Neutrophil (primary cell): ENCODE measurements around the gene MYOM3.
"Not testable (repeated sequence)": the region's sequence is repeated elsewhere in the genome, so short reads cannot be mapped to it uniquely, and the experiment has no call there.

Experiments used
- H3K27ac ChIP-seq: fragments of 200-600 bp; sonication (generic); 2 replicates; pipeline ENCODE4 v1.5.1; 2016; ENCODE audit warnings: mild to moderate bottlenecking, moderate library complexity
- H3K27me3 ChIP-seq: fragments of 200-600 bp; sonication (generic); 2 replicates; pipeline ENCODE4 v1.6.0; 2016; ENCODE audit warnings: mild to moderate bottlenecking
- H3K36me3 ChIP-seq: fragments of 200-600 bp; sonication (generic); 2 replicates; pipeline ENCODE4 v1.5.1; 2017
- H3K4me1 ChIP-seq, 2 experiments: fragments of 200-600 bp in 1 of 2; sonication (generic) in 1 of 2; 1 replicate in 1 of 2; 2 replicates in 1 of 2; pipeline versions ENCODE4 v1.5.1 to v1.6.1; 2013 to 2016; ENCODE audit warnings: low read depth in 1 of 2, low read length in 1 of 2, mild to moderate bottlenecking in 1 of 2, moderate library complexity in 1 of 2; ENCODE audit not compliant: control insufficient read depth in 1 of 2, insufficient read depth in 1 of 2
- H3K4me3 ChIP-seq, 2 experiments: fragments of 200-600 bp in 1 of 2; sonication (generic) in 1 of 2; 1 replicate in 1 of 2; 2 replicates in 1 of 2; pipeline ENCODE4 v1.5.1; 2013 to 2016; ENCODE audit warnings: low read depth in 1 of 2, low read length in 1 of 2, mild to moderate bottlenecking in 1 of 2, moderate library complexity in 1 of 2
- H3K9me3 ChIP-seq: fragments of 200-600 bp; sonication (generic); 2 replicates; pipeline ENCODE4 v1.5.1; 2016
- CTCF ChIP-seq: fragments of 200-600 bp; sonication (generic); IDR thresholded peaks from 2 replicates; pipeline ENCODE4 v1.5.1; 2016; ENCODE audit warnings: antibody characterized with exemption

Gene MYOM3

DNA sequence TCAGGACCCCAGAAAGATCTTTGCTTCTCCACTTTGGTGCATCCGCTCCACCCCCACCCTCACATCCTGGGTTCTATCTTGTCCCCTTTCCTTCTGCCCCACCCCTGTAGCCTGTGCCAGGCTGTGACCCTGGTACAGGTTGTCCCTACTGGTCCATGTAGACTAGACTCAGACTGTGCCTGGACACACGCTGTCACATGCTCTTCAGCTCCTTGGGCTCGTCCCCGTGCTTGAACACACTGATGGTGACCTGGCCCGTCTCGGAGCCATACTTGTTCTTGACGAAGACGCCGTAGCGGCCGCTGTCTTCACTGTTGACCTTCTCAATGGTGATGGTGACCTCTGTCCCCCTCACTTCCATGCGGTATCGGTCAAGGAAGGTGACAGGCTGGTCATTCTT is 54.8 kb downstream of the MYOM3 start:
- Histone ChIP-seq H3K27me3 (no peaks in the 10 kb centered on the region), H3K4me1 (peaks cover 8 to 10% of the 10 kb centered on the region in 2 experiments), H3K9me3 (no peaks in the 10 kb centered on the region), H3K36me3 (no peaks in the 10 kb centered on the region), H3K27ac (no peak overlapping the region), H3K4me3 (no peak overlapping the region)
- TF ChIP-seq CTCF, result no peak

- H3K36me3 ChIP-seq, result no peaks in the 10 kb centered on the region
- H3K27ac ChIP-seq, result no peak overlapping the region
- no peak for TF ChIP-seq CTCF
- peaks cover 19 to 20% of the 10 kb centered on the region in 2 experiments for H3K4me1 ChIP-seq
- H3K9me3 ChIP-seq, result no peaks in the 10 kb centered on the region
- no peaks in the 10 kb centered on the region for H3K27me3 ChIP-seq
- H3K4me3 ChIP-seq, result no peak overlapping the region
Observed at GRCh38 chr1:24055681-24056080, 56.3 kb downstream of the MYOM3 start.

GRCh38 chr1:24052220-24052619 is 59.7 kb downstream of the MYOM3 start:
- Histone ChIP-seq H3K27ac (no peak overlapping the region), H3K4me1 (peaks cover 19 to 20% of the 10 kb centered on the region in 2 experiments)
- TF ChIP-seq CTCF, result no peak

GRCh38 chr1:24051206-24051945 is 60.6 kb downstream of the MYOM3 start:
- no peaks in the 10 kb centered on the region for H3K36me3 ChIP-seq
- no peak overlapping the region for H3K4me3 ChIP-seq
- H3K27ac ChIP-seq, result no peak overlapping the region
- H3K4me1 ChIP-seq, result peaks cover 19 to 20% of the 10 kb centered on the region in 2 experiments
- no peaks in the 10 kb centered on the region for H3K27me3 ChIP-seq
- TF ChIP-seq CTCF, result no peak
- no peaks in the 10 kb centered on the region for H3K9me3 ChIP-seq

More at GRCh38 chr1:24052220-24052619, 59.7 kb downstream of the MYOM3 start:
- H3K27me3 ChIP-seq, result no peaks in the 10 kb centered on the region
- no peak overlapping the region for H3K4me3 ChIP-seq
- H3K36me3 ChIP-seq, result no peaks in the 10 kb centered on the region
- H3K9me3 ChIP-seq, result no peaks in the 10 kb centered on the region

- Histone ChIP-seq H3K36me3 (no peaks in the 10 kb centered on the region), H3K27me3 (no peaks in the 10 kb centered on the region), H3K4me3 (no peak overlapping the region), H3K4me1 (peaks cover 19 to 20% of the 10 kb centered on the region in 2 experiments), H3K27ac (no peak overlapping the region), H3K9me3 (no peaks in the 10 kb centered on the region)
- TF ChIP-seq CTCF, result no peak
Observed at GRCh38 chr1:24049733-24050132, 62.2 kb downstream of the MYOM3 start.

DNA sequence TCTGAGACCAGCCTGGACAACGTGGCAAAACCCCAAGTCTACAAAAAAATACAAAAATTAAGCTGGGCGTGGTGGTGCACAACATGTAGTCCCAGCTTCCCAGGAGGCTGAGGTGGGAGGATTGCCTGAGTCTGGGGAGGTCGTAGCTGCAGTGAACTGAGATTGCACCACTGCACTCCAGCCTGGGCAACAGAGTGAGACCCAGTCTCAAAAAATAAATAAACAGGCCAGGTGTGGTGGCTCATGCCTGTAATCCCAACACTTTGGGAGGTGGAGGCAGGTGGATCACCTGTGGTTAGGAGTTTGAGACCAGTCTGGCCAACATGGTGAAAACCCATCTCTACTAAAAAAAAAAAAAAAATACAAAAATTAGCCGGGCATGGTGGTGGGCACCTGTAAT is 63.0 kb downstream of the MYOM3 start:
- not testable (repeated sequence) for H3K27me3 ChIP-seq, H3K27ac ChIP-seq, H3K4me3 ChIP-seq, H3K9me3 ChIP-seq, H3K36me3 ChIP-seq
- H3K4me1 ChIP-seq, result peaks cover 19 to 20% of the 10 kb centered on the region in 2 experiments
